HG02759 (cell line): ENCODE measurements around the gene OLFM4.
"Not testable (repeated sequence)": the region's sequence is repeated elsewhere in the genome, so short reads cannot be mapped to it uniquely, and the experiment has no call there.

ENCODE experiments used
- ATAC-seq: cut with Tn5 transposase; IDR thresholded peaks from one replicate; pipeline ENCODE4 v1.9.1; 2021; ENCODE audit warnings: mild to moderate bottlenecking, moderate library complexity; ENCODE audit not compliant: unreplicated experiment

The OLFM4 gene

DNA sequence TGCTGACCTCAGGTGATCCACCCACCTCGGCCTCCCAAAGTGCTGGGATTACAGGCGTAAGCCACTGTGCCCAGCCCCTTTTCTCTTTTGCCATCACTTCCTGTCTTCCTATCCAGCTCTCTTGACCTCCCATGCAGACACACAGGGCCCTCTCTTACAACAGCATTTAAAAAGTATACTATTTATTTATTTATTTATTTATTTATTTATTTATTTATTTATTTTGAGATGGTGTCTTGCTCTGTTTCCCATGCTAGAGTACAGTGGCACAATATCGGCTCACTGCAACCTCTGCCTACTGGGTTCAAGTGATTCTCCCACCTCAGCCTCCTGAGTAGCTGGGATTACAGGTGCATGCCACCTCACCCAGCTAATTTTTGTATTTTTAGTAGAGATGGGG is 14.6 kb upstream of the OLFM4 start:
- ATAC-seq = not testable (repeated sequence)

DNA sequence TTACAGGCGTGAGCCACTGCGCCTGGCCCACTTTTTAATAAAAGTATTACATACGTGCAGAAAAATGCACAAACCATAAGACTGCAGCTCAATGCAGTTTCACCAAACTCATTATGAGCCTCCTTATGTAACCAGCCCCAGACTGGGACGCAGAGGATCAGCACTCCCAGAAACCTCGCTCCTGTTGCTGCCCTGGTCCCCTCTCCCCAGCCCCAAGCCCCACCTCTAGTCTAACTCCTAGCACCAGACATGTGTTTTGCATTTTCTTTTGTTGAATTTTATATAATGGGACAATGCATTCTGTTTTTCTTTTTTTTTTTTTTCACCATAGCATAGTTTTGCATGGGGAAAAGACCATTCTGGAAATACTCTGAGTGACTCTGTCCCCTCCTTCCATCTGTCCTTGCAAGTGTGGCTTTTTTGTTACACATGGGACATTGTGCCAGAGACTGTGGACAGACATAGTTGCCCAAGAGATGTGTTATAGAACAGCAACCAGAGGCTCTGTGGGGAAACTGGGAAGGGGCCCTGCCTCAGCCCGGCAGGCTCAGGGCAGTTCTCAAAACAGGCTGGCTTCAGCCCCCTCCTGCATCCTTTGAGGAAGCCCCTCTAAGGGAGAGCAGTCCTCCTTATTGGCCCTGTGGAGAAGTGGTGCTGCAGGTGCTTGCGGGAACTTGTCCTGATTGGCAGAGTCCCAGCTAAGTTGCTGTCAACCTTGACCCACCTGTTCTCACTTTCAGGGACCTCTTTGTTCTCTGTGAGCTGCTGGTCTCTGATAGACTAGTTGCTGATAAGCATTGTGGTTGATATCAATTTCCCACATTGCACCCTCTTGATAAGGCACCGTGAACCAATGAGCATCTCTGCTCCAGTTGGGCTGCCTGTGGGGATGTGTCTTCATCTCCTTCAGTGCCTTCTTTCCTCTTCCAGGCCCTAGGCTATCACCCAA is 13.8 kb upstream of the OLFM4 start:
- no peak for ATAC-seq

- no peak for ATAC-seq
Observed at GRCh38 chr13:53015971-53016370, 12.6 kb upstream of the OLFM4 start.

GRCh38 chr13:53017433-53017970 is 11.1 kb upstream of the OLFM4 start:
- ATAC-seq = no peak

GRCh38 chr13:53018690-53019647 is 9.6 kb upstream of the OLFM4 start:
- ATAC-seq = no peak

DNA sequence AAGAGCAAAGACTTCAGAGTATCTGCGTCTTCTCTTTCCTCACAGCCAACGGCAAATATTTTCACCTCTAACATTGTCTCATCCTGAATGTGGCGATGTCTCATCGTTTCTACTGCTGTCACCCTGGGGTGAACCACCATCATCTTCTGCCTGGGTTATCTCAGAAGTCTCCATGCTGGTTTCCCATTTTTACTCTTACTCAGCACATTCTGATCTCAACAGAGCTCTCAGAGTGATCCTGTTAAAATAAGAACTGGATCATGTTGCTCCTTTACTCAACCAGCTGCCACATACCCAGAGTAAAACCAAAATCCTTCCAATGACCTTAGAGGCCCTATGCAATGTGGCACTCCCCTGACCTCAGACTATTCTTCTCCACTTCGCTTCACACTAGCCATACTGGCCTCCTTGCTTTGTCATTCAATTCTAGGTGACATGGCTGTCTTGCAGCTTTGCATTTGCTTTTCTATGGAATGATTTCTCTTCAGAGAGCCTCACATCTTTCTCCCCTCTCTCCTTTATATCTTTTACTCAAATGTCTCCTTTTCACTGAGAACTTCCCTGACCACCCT is 7.8 kb upstream of the OLFM4 start:
- ATAC-seq = no peak

GRCh38 chr13:53023246-53023645 is 5.4 kb upstream of the OLFM4 start:
- no peak for ATAC-seq

DNA sequence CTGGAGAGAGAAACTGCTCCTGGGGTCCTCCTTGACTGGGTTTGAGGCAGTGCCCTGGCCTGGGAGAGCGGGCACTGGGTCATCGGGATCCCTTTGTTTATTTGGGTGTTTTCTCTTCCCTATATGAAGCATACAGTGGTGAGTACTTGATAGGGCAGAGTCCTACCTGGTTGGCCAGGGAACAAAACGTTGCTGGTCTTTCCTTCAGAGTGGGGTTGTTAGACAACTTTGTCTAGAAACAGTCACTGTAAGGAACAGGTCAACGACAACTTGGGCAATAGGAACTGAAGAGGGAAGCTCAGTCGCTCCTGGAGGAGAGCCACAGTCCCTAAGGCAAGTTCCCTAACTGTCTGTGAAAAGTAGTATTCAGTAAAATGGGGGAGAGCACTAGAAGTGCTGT is 550 bp upstream of the OLFM4 start:
- ATAC-seq = no peak

DNA sequence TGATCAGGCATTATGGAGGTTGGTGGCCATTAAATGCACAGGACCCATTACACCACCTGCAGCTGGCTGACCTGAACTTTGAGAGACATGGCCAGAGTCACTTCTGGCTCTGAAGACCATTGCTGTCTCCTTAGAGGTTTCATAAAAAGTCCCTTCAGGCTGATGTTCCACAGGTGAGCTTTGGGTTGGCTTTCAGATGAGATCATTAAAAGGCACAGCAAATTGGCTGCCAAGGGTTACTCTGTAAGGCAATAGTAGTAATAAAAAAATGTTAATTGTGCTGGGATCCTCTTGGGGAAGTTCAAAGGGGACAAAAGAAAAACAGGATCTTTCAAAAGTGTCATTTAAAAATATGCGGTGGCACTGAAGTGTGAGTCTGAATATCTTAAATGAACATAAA is 4.2 kb downstream of the OLFM4 start:
- no peak for ATAC-seq

GRCh38 chr13:53038993-53039392 is 10.4 kb downstream of the OLFM4 start:
- ATAC-seq = no peak

DNA sequence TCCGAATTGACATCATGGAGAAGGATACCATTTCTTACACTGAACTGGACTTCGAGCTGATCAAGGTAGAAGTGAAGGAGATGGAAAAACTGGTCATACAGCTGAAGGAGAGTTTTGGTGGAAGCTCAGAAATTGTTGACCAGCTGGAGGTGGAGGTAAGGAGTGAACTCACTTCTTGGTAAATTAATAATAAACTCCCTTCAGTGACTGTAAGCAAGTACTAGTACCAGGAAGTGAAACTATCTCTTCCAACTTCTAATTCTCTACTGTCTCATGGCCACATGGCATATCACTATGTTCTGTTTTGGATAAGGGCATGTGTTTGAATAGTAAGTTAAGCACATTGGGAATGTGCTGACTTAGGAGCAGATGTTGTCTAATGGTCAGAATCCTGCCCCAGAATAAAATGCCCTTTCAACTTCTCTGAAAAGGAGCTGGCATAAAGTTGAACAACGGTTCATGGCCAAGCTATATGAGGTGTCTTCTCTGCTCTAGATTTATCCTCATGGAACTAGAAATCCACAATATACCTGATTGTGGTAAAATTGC is 13.4 kb downstream of the OLFM4 start:
- ATAC-seq = no peak

DNA sequence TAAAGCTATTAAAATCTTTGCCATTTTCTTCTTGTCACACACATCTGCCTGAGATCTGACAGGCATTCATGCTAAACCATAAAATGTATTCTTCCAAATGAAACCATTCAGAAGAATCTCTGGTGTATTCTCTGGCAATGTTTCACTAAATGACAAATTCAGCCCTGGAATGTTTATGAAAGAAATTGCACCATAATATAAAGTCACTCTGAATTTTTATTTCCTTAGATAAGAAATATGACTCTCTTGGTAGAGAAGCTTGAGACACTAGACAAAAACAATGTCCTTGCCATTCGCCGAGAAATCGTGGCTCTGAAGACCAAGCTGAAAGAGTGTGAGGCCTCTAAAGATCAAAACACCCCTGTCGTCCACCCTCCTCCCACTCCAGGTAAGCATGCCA is 14.3 kb downstream of the OLFM4 start:
- no peak for ATAC-seq

DNA sequence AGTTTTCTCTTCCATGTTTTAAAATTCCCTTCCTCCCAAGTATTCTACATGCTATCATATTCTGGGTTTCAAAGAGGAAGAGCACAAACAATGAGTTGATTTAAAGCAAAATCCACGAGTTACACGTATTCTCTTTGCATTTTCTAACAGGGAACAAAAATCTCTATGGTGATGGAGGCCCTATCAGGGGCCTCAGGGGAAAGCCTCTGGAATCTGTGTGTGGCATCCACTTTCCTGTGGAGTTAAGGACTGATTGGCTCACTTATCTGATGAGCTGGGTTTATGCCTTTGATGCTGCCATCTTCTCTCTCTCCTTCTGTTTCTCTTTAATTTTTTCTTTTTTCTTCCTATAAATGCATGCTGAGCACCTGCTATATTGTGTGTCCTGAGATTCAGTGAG is 14.8 kb downstream of the OLFM4 start:
- no peak for ATAC-seq

GRCh38 chr13:53045189-53045588 is 16.6 kb downstream of the OLFM4 start:
- no peak for ATAC-seq

- no peak for ATAC-seq
Observed at GRCh38 chr13:53048880-53049279, 20.3 kb downstream of the OLFM4 start.

DNA sequence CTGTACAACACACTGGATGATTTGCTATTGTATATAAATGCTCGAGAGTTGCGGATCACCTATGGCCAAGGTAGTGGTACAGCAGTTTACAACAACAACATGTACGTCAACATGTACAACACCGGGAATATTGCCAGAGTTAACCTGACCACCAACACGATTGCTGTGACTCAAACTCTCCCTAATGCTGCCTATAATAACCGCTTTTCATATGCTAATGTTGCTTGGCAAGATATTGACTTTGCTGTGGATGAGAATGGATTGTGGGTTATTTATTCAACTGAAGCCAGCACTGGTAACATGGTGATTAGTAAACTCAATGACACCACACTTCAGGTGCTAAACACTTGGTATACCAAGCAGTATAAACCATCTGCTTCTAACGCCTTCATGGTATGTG is 21.5 kb downstream of the OLFM4 start:
- no peak for ATAC-seq

DNA sequence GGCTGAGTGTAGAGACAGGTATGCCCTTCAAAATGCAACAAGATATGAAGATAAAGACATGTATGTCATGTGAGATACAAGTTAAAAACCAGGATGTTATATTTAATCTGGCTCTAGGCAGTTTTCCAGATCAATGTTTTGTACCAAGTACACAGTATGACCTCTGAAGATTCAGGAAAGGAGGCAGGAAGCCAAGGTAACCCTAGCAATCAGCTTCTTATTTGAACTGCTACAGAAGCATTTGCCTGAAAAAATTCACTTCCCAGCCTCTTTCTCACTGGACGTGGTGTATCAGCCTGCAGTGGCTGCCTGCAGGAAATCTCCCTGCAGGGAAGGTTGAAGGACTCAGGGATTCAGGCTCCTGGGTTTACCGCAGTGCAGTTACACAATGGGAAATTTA is 24.1 kb downstream of the OLFM4 start:
- ATAC-seq = no peak

DNA sequence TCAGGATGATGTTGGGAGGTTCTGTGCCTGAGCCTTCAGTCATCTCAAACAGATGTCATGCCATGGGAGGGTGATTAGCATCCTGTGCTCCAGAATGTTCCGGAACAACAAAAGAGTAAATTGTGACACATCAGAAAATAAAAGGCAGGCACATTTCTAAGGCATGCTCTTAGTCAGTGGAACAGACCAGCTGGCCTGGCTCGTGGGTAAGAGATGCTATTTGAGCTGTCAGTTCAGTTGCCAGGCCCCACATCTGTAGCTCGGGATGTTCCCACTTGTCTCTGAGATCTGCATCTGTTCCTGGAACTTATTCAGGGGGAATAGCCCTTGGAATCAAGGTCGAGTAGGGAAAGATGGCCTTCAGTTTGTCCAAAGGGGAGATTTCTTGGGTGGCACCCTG is 26.0 kb downstream of the OLFM4 start:
- no peak for ATAC-seq

DNA sequence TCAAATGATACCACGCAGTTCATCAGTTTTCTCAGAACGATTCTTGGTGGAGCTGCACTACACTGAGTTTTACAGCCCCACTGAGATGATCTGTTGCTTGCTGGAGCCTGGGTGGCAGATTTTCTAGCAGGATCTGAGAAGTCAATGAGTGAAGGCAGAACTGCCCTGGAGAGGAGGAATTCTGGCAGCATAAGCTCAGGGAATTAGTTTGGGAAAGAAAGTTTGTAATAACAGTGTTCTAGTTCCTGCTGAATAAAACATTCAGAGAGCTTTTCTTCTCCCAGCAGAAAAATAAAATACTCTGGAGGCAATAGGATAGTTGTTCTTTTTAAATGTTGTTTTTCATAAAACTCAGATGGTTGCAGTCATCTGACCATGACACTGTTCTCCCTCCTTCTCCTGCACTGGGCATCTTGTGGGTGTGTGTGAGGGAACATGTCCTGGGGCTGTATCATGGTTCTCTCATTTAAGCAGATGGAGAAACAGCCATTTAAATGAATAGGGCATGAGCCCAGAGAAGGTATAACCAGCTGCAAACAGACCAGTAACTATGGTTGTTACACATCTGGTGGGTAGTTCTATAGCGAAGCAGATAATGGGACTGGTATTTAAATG is 29.6 kb downstream of the OLFM4 start:
- no peak for ATAC-seq

DNA sequence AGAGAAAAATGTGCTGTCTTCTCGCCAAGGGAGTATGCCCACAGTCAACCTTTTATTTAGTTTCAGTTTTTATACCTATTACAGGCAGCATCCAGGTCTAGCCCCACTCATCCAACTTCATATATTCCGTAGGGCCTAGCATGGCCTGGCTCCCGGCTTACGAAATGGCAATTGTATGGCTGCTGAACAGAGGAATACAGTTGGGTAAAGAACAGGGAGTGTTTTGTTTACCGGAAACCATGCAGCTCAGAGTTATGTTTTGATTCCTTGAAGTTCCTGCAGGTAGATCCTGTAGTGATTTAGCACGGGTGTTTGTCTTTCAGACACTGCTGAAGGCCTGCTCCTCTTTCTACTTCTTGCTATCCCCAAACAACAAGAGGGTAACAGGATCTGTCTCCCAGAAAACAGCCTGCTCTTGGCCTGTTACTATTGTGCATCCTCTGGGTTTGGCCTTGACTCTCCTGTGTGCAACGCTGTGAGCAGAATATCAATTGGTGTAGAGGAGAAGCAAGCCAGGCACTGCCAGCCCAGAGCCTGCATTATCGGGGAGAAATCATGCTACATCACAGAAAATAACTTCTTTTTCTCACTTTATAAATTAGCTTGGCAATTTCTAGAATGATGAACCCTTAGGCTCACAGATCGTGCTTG is 32.4 kb downstream of the OLFM4 start:
- no peak for ATAC-seq
